Body of pancreas (tissue), 4 donors: ENCODE results near the gene CACUL1. TPM values are rescaled to one million over a fixed set of nuclear protein-coding genes. Genes with fewer than 3 reads are reported as not detected.
A peak's percentile ranks its signal among the peaks of the same experiment; 100 is the strongest.
"Not testable (repeated sequence)": the region's sequence is repeated elsewhere in the genome, so short reads cannot be mapped to it uniquely, and the experiment has no call there.

ENCODE experiments used
- ATAC-seq: fragments of 150-250 bp; one replicate; pipeline ENCODE4 v1.9.1; 2016
- DNase-seq, 4 donors: peaks; one replicate each; pipeline ENCODE4 v3.0.0-alpha.2; 2019
- H3K27ac ChIP-seq, 4 donors: fragments of 200-600 bp; sonication (generic); 1 replicate in 3 of 4; 2 replicates in 1 of 4; pipeline versions ENCODE4 v1.5.1 to v1.6.1; 2016 to 2019; ENCODE audit warnings: mild to moderate bottlenecking in 1 of 4, mixed read lengths in 1 of 4, moderate library complexity in 1 of 4
- H3K27me3 ChIP-seq, 2 donors: fragments of 200-600 bp; sonication (generic); one replicate each; pipeline ENCODE4 v1.6.0; 2016; ENCODE audit warnings: mild to moderate bottlenecking in 1 of 2
- H3K36me3 ChIP-seq, 2 donors: fragments of 200-600 bp; sonication (generic); replicated peaks in 1 of 2; 2 replicates each; pipeline ENCODE4 v1.5.1; 2016; ENCODE audit warnings: low read depth in 2 of 2; ENCODE audit not compliant: insufficient read depth in 1 of 2
- H3K4me1 ChIP-seq: fragments of 200-600 bp; sonication (generic); one replicate; pipeline ENCODE4 v1.6.0; 2016
- H3K4me3 ChIP-seq, 2 donors: fragments of 200-600 bp; sonication (generic); 1 replicate in 1 of 2; 2 replicates in 1 of 2; pipeline ENCODE4 v1.5.1; 2016 to 2019
- H3K9me3 ChIP-seq, 3 donors: fragments of 200-600 bp; sonication (generic); 1 replicate in 2 of 3; 2 replicates in 1 of 3; pipeline ENCODE4 v1.5.1; 2016
- POLR2A ChIP-seq, 3 donors: fragments of 450-650 bp; IDR thresholded peaks; one replicate each; pipeline ENCODE4 v1.6.1; 2016; ENCODE audit warnings: antibody characterized with exemption in 3 of 3, mild to moderate bottlenecking in 2 of 3
- WGBS, 2 donors: methylation state at CpG; one replicate each; pipeline ENCODE4 v1.1.5; 2017; 5-methylcytosine and 5-hydroxymethylcytosine counted together
- intact Hi-C: fragments of 100-400 bp; cut with DNase I; formaldehyde crosslinking; loops from one replicate; pipeline ENCODE4 v1.15.1; 2023
- total RNA-seq, 2 donors: library from RNA; depleted of rRNA; stranded (reverse); fragments of >200 nt; gene quantifications; one replicate each; pipeline ENCODE4 v1.1.0, GENCODE V29; 2016
- TF ChIP-seq, protein P1 (sequence below), 7 experiments: fragments of 450-650 bp in 4 of 7; fragments of 200-600 bp in 3 of 7; sonication (generic) in 3 of 7; IDR thresholded peaks; one replicate each; pipeline ENCODE4 v1.5.1; 2016 to 2019; ENCODE audit warnings: antibody characterized with exemption in 7 of 7

The CACUL1 gene
- total RNA-seq, 2 donors from 2014 or later: 12.9 to 16.1 TPM

DNA sequence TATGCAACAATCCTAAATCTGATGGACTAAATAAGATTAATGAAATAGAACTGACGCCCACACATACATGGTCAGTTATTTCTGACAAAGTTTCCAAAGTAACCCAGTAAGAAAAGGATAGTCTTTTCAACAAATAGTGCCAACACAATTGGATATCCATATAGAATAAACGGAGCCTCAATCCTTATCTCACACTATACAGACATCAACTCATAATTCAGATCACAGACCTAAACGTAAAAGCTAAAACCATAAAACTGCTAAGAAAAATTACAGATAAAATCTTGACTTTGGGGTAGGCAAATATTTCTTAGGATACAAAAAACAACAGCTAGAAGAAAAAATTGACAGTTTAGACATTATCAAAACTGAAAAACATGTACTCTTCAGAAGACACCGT lies 8.5 kb downstream of the CACUL1 start:
- Histone ChIP-seq H3K36me3 (no peaks in the 10 kb centered on the region), H3K4me1 (peaks cover 37% of the 10 kb centered on the region), H3K4me3 (no peak overlapping the region), H3K9me3 (no peaks in the 10 kb centered on the region), H3K27me3 (no peaks in the 10 kb centered on the region), H3K27ac (no peak overlapping the region)
- ATAC-seq (no peak), DNase-seq (no peak)
- intact Hi-C loops: no loop called here
- no peak for TF ChIP-seq POLR2A (IDR thresholded peaks at IDR 0.05)
- TF ChIP-seq, protein P1, sequence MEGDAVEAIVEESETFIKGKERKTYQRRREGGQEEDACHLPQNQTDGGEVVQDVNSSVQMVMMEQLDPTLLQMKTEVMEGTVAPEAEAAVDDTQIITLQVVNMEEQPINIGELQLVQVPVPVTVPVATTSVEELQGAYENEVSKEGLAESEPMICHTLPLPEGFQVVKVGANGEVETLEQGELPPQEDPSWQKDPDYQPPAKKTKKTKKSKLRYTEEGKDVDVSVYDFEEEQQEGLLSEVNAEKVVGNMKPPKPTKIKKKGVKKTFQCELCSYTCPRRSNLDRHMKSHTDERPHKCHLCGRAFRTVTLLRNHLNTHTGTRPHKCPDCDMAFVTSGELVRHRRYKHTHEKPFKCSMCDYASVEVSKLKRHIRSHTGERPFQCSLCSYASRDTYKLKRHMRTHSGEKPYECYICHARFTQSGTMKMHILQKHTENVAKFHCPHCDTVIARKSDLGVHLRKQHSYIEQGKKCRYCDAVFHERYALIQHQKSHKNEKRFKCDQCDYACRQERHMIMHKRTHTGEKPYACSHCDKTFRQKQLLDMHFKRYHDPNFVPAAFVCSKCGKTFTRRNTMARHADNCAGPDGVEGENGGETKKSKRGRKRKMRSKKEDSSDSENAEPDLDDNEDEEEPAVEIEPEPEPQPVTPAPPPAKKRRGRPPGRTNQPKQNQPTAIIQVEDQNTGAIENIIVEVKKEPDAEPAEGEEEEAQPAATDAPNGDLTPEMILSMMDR (IDR thresholded peaks at IDR 0.05): no peak
- 90% methylated on average over 4 of the region's 4 CpGs for WGBS, 2 donors

DNA sequence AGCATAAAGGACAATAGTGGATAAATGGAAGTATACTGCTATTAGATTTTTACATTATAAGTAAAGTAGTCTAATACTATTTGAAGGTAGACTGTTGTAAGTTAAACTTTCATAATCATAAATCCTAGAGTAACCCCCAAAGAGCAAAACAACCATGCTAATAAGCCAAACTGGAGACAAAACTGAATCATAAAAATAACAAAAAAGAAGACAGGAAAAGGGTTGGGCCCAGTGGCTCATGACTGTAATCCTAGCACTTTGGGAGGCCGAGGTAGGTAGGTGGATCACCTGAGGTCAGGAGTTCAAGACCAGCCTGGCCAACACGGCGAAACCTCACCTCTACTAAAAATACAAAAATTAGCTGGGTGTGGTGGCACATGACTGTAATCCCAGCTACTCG lies 9.7 kb downstream of the CACUL1 start:
- WGBS, 2 donors: 90 to 98% methylated on average over 4 of the region's 4 CpGs
- intact Hi-C loops: no loop called here
- Histone ChIP-seq H3K27me3 (no peaks in the 10 kb centered on the region), H3K27ac (peak overlapping the region in 1 of 4 donors; percentile 8), H3K9me3 (no peaks in the 10 kb centered on the region), H3K4me3 (no peak overlapping the region), H3K4me1 (peaks cover 49% of the 10 kb centered on the region), H3K36me3 (no peaks in the 10 kb centered on the region)
- no peak for TF ChIP-seq POLR2A (IDR thresholded peaks at IDR 0.05)
- TF ChIP-seq, protein P1 (IDR thresholded peaks at IDR 0.05): no peak
- DNase-seq: no peak
- no peak for ATAC-seq

DNA sequence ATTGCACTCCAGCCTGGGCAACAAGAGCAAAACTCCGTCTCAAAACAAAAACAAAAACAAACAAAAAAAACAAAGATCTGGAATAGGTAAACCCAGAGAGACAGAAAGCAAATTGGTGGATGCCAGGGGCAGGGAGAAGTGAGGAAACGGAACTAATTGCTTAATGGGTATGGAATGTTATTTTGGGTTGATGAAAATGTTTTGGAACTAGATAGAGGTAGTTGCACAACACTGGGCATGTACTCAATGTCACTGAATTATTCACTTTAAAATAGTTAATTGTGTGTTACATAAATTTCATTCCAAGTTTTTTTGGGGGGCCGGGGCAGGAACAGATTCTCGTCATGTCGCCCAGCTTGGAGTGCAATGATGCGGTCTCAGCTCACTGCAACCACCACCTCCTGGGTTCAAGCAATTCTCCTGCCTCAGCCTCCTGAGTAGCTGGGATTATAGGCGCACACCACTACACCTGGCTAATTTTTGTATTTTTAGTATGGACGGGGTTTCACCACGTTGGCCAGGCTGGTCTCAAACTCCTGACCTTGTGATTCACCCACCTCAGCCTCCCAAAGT lies 10.3 kb downstream of the CACUL1 start:
- H3K4me3 ChIP-seq, H3K27me3 ChIP-seq, DNase-seq, H3K9me3 ChIP-seq, intact Hi-C loops, H3K36me3 ChIP-seq: not testable (repeated sequence)
- peak; percentile 65 for ATAC-seq
- Histone ChIP-seq H3K4me1 (peaks cover 56% of the 10 kb centered on the region), H3K27ac (peak overlapping the region in 2 of 4 donors; percentile 28 to 61)
- WGBS, 2 donors: 83 to 84% methylated on average over 9 of the region's 9 CpGs

DNA sequence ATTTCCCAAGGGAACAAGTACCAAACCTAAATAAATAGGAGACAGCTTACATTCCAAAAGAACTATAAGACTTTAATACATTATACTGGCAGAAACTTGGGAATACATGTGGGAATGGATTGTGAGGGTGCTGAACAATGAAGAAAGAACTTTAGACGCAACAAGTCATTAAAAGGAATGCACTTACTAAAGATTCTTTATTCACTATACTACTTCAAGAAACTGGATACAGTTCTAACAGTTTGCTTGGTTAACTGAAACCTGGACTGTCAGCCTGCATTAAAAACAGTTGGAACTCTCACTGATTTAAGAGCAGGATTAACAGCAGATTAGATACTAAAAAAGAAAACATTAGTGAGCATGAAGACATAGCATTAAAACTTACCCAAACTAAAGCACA lies 12.0 kb downstream of the CACUL1 start:
- TF ChIP-seq, protein P1 (IDR thresholded peaks at IDR 0.05): no peak
- no peak for TF ChIP-seq POLR2A (IDR thresholded peaks at IDR 0.05)
- H3K27ac ChIP-seq: peak overlapping the region in 1 of 4 donors; percentile 23
- H3K27me3 ChIP-seq: no peaks in the 10 kb centered on the region
- ATAC-seq: no peak
- no peak for DNase-seq
- 89 to 93% methylated on average over 1 of the region's 1 CpG for WGBS, 2 donors
- H3K4me1 ChIP-seq: peaks cover 68% of the 10 kb centered on the region
- H3K36me3 ChIP-seq: no peaks in the 10 kb centered on the region
- no peaks in the 10 kb centered on the region for H3K9me3 ChIP-seq
- no peak overlapping the region for H3K4me3 ChIP-seq
- intact Hi-C loops: no loop called here

DNA sequence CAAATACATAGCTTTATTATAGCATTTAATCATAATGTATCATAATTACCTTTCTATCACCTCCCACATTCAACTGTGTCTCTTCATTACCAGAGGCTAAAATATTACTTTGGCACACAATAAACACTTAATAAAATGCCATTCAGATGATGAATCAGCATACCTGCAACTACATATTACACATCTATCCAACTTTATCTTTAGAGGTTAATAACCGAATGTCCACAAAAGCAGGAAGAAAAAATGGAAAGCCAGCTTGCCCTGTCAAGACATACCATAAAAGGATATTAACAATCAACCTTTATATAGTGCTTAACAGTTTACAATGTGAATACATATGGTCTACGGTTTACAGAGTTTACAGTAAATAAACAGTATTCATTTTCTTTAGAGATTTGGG lies 12.7 kb downstream of the CACUL1 start:
- Histone ChIP-seq H3K9me3 (no peaks in the 10 kb centered on the region), H3K36me3 (no peaks in the 10 kb centered on the region), H3K27ac (peak overlapping the region in 1 of 4 donors; percentile 23), H3K27me3 (no peaks in the 10 kb centered on the region), H3K4me1 (peaks cover 76% of the 10 kb centered on the region), H3K4me3 (no peak overlapping the region)
- WGBS, 2 donors: 31 to 41% methylated on average over 2 of the region's 2 CpGs
- intact Hi-C loops: no loop called here
- TF ChIP-seq POLR2A (IDR thresholded peaks at IDR 0.05): no peak
- TF ChIP-seq, protein P1 (IDR thresholded peaks at IDR 0.05): no peak
- ATAC-seq: peak; percentile 29
- no peak for DNase-seq
